GM18909 (cell line): ENCODE data around the gene CDH12.

ENCODE experiments used
- ATAC-seq: cut with Tn5 transposase; IDR thresholded peaks from one replicate; pipeline ENCODE4 v1.9.1; 2021; ENCODE audit warnings: mild to moderate bottlenecking; ENCODE audit not compliant: unreplicated experiment, poor library complexity

Gene CDH12

DNA sequence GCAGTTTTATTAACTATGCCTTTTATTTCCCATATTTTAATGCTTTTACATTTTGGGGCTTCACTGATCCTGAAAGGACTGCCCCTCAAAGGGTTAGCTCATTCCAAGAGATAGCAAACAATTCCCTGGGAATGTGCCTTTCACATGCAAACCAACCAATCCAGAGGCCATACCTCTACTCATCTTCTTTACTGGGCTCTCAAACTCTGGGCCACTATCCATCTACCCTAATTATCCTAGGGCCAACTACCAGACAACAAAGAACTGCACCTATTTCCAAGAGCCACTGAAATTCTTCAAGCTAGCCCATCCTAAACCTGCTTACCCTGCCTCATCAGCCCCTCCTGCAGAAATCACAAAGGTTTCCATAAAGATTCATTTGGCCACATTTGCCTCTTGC, 364.7 kb downstream of the CDH12 start:
- ATAC-seq = no peak

DNA sequence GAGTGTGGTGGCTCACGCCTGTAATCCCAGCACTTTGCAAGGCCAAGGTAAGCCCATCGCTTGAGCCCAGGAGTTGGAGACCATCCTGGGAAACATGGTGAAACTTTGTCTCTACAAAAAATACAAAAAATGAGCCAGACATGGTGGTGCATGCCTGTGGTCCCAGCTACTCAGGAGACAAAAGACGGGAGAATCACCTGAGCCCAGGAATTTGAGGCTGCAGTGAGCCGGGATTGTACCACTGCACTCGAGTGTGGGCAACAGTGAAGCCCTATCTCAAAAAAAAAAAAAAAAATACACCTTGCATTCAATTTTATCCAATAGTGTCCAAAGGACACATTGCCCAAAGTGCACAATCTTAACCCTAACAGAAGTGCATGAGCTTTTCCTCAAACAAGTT, 372.8 kb downstream of the CDH12 start:
- ATAC-seq = no peak

DNA sequence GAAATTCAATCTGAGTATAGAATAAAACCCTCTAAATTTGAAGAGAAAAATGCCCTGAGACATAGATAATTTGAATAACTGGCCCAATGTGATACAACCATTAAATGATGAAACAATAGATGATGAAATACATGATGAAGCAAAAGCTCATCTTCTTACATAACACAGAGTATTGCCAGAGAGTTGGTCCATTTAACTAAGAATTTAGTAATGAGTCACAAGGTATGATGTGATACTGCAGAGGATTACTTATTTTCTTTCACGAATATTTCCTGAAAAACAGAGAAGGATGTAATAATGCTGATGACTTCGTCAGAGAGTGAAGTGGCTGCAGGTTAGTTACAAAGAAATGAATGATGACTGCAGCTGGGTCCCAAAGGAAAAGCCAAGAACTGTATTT, 379.3 kb downstream of the CDH12 start:
- ATAC-seq = no peak

- ATAC-seq = no peak
Measured at GRCh38 chr5:22471154-22471553, 382.0 kb downstream of the CDH12 start.

- no peak for ATAC-seq
Measured at GRCh38 chr5:22470408-22470807, 382.7 kb downstream of the CDH12 start.

- ATAC-seq = no peak
Measured at GRCh38 chr5:22465616-22466015, 387.5 kb downstream of the CDH12 start.

DNA sequence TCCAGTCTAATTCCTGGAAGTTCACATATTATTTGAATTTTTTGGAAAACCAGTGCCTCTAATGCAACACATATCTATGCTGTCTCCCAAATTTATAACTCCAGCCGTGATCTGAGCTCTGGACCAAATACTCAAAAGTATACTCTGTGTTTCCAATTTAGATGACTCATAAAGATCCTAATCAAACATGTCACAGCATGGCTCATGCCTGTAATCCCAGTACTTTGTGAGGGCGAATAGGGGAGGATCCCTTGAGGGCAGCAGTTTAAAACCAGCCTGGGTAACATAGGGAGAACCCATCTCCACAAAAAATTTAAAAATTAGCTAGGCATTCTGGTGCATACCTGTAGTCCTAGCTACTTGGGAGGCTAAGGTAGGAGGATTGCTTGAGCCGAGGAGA, 388.0 kb downstream of the CDH12 start:
- ATAC-seq = no peak

DNA sequence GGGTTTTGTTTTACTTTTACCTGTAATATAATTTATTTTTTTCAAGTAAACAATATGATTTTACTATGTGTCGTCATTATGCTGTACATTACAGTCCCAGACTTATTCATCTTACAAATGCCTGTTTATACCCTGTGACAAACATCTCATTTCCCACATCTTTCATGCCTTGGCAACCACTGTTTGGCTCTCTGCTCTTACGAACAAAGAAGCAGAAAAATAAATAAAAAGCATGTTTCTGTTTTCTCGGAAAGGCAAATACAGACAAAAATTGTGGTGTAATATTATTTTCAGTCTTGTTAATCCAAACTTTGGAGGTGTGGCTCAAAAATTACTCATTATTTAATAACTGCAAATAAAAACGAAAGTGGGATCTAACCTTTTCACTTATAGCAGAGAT, 393.0 kb downstream of the CDH12 start:
- no peak for ATAC-seq

- ATAC-seq = no peak
Measured at GRCh38 chr5:22432905-22433304, 420.2 kb downstream of the CDH12 start.

DNA sequence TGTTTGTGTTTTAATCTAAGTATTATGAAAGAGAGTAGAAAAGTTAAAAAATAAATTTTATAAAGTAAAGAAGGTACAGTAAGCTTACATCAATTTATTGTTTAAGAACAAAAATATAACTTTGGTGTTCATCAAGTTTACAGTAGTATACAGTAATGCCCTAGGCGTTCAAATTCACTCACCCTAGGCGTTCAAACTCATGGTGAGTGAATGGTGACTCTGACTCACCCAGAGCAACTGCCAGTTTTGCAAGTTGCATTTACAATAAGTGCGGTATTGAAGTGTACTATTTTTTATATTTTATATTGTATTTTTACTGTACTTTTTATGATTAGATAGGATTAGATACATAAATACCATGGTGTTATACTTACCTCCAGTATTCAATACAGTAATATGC, 421.3 kb downstream of the CDH12 start:
- no peak for ATAC-seq

DNA sequence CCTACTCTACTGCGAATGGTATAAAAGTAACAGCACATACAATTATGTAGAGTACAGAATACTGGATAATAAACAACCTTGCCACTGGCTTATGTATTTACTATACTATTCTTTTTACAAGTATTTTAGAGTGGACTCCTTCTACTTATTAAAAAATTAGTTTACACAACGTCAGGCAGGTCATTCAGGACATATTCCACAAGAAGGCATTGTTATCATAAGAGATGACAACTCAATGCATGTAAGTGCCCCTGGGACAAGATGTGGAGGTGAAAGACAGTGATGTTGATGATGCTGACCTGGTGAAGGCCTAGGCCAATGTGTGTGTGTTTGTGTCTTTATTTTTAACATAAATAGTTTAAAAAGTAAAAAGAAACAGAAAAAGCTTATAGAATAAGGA, 421.7 kb downstream of the CDH12 start:
- no peak for ATAC-seq

GRCh38 chr5:22411554-22412349, 441.4 kb downstream of the CDH12 start:
- ATAC-seq = no peak

GRCh38 chr5:22391956-22392355, 461.2 kb downstream of the CDH12 start:
- no peak for ATAC-seq

DNA sequence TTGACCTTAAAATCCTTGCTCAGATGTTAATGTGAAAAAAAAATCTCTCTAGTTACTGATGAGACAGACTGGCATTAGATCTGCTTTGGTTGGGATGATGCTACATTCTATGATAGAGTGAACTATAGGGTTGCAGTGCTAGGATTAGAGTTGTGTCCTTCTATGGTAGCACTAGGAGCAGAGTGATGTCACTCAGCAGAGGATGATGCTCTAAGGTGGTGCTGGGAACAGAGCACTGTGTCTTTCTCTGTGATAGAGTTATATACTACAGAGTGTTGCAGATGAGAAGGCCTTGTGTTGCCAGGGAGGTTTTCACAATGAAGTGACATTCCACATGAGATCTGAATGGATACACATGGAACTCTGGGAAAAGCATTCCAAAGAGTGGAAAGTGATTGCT, 462.3 kb downstream of the CDH12 start:
- no peak for ATAC-seq

DNA sequence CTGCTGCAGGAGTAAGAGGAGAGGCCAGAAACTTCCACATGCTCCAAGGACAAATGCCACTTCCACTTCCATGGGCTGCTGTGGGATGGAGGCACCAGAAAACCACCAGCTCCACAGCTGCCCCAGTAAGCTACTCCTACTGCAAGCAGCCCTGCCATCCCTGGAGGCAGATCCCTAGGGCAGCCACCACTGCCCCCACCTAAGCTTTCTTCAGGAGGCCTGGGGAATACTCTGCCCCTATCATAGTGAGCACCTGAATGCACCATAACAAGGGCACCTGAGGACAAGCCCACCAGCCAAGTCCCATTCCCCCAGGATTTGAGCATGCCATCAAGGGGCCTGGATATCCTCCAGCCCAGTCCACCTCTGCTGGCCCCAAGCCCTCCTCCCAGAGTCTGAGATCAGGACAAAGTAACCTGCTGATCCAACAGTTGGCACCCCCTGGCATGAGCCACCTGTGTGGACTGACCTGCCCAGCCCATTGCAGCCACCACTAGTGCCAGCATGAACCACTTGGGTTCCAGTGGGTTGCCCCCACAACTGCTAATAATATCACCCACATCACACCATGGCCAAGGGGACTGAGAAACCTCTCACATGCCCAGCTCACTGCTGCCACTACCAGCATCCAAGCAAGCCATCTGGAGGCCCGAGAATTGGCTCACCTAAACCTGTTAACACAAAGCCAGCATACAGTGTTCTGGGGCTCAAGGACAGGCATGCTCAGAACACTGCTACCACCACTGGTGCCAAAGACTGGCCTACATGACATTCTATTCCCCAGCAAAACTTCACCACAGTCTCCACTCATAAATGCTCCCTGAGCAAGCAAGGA, 480.1 kb downstream of the CDH12 start:
- ATAC-seq = no peak

GRCh38 chr5:22372376-22372775, 480.8 kb downstream of the CDH12 start:
- no peak for ATAC-seq

- no peak for ATAC-seq
Measured at GRCh38 chr5:22354956-22355355, 498.2 kb downstream of the CDH12 start.

GRCh38 chr5:22352493-22352892, 500.7 kb downstream of the CDH12 start:
- no peak for ATAC-seq

GRCh38 chr5:22351178-22351577, 502.0 kb downstream of the CDH12 start:
- no peak for ATAC-seq

DNA sequence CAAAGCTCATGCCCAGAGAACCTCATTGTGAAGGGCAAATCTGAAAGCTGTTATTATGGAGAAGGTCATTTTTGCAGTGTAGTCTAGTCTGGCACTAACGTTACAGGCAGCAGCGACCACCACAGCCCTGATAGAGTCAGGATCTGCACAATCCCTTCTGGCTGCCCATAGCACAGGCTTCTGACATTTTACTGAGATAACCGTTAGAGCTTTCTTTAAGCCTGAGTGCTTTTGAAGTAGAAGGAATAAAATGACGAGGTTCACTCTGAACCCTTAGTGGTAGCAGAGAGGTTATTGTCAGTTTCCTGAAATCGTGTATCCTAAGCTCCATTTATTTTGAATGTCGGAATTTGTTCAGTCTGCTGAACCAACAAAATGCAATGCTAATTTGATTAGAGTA, 505.1 kb downstream of the CDH12 start:
- no peak for ATAC-seq

DNA sequence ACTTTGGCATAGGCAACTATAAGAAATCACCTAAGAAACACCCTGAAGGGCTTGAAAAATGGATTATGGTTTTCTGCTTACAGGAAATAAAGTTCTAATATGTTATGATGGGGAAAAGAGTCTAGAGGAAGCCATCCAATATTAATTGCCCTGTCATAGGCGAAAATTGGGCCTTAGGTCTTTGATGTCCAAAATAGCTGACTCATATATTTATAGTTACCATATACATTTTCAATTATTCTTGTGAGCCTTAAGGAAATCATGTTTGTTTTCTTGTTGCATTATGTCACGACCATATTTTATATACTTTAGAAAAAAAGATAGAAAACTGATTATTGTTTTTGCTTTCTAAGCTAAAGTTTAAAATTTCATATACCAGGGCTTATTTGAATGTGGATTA, 509.1 kb downstream of the CDH12 start:
- no peak for ATAC-seq

- ATAC-seq = no peak
Measured at GRCh38 chr5:22341406-22341805, 511.7 kb downstream of the CDH12 start.
